Nephron (organoid): ENCODE measurements around the gene ACAP2.

Source experiments
- H3K27ac Mint-ChIP-seq, 3 experiments: 2 replicates each; pipeline ENCODE4 v1.8.0; 2020; ENCODE audit warnings: mixed read lengths in 3 of 3, mild to moderate bottlenecking in 2 of 3, moderate library complexity in 1 of 3
- H3K27me3 Mint-ChIP-seq: 2 replicates; pipeline ENCODE4 v1.8.0; 2021; ENCODE audit warnings: low read depth, mild to moderate bottlenecking, moderate library complexity, mixed read lengths
- H3K36me3 Mint-ChIP-seq: 2 replicates; pipeline ENCODE4 v1.8.0; 2020; ENCODE audit warnings: low read depth, mixed read lengths
- H3K4me1 Mint-ChIP-seq: 2 replicates; pipeline ENCODE4 v1.8.0; 2020; ENCODE audit warnings: mixed read lengths
- H3K4me3 Mint-ChIP-seq, 3 experiments: 2 replicates each; pipeline ENCODE4 v1.8.0; 2020; ENCODE audit warnings: mild to moderate bottlenecking in 3 of 3, mixed read lengths in 3 of 3, moderate library complexity in 2 of 3
- H3K9me3 Mint-ChIP-seq: 2 replicates; pipeline ENCODE4 v1.8.0; 2020; ENCODE audit warnings: mixed read lengths
- CTCF ChIP-seq, 3 experiments: fragments of 200-600 bp; sonication (generic); IDR thresholded peaks; one replicate each; pipeline ENCODE4 v1.5.0; 2021; ENCODE audit warnings: antibody characterized with exemption in 3 of 3; ENCODE audit not compliant: unreplicated experiment in 3 of 3

Gene ACAP2

DNA sequence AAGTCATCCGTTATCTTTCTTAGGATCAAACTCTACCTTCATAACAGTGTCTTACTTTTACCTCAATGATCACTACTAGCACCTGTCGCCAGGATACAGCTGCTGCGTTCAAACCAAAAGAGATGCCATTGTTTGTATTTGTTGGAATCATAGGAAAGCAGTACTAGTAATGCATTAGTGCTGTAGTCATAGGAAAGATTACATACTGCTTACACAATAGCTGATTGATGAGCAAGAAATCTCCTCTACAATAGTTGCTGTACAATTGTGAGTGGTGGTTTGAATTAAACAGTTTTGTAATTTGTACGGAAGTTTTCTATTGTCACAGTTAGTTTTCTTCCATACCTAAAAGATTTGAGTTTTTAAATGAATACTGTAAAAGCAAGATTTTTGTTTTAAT lies 21.4 kb downstream of the ACAP2 start:
- no peaks in the 10 kb centered on the region for H3K27me3 Mint-ChIP-seq
- no peak overlapping the region for H3K27ac Mint-ChIP-seq
- H3K36me3 Mint-ChIP-seq = no peaks in the 10 kb centered on the region
- no peaks in the 10 kb centered on the region for H3K4me1 Mint-ChIP-seq
- H3K4me3 Mint-ChIP-seq = no peak overlapping the region
- no peak for TF ChIP-seq CTCF (IDR thresholded peaks at IDR 0.05; ENCODE audit: unreplicated experiment in 3 of 3)
- no peaks in the 10 kb centered on the region for H3K9me3 Mint-ChIP-seq

- Mint-ChIP-seq H3K27ac (no peak overlapping the region), H3K9me3 (no peaks in the 10 kb centered on the region), H3K4me3 (no peak overlapping the region), H3K36me3 (no peaks in the 10 kb centered on the region), H3K4me1 (no peaks in the 10 kb centered on the region), H3K27me3 (no peaks in the 10 kb centered on the region)
- no peak for TF ChIP-seq CTCF (IDR thresholded peaks at IDR 0.05; ENCODE audit: unreplicated experiment in 3 of 3)
These were observed 26.0 kb downstream of the ACAP2 start for GRCh38 chr3:195416795-195417194.

DNA sequence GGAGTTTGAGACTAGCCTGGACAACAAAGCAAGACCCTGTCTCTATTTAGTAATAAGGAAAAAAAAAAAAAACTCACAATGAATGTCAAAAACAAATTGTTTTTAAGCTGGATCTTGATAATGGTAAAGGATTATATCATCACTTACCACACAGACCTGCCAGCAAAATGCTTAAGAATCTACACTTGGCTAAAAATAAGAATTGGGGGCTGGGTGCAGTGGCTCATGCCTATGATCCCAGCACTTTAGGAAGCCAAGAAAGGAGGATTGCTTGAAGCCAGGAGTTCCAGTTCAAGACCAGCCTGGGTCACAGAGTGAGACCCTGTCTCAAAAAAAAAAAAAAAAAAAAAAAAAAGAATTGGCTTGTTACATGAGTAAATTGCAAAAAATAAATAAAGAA lies 31.0 kb downstream of the ACAP2 start:
- Mint-ChIP-seq H3K27me3 (no peaks in the 10 kb centered on the region), H3K4me3 (no peak overlapping the region), H3K27ac (no peak overlapping the region), H3K4me1 (no peaks in the 10 kb centered on the region), H3K9me3 (peaks cover 9% of the 10 kb centered on the region), H3K36me3 (peaks cover 31% of the 10 kb centered on the region)
- TF ChIP-seq CTCF (IDR thresholded peaks at IDR 0.05; ENCODE audit: unreplicated experiment in 3 of 3) = no peak

DNA sequence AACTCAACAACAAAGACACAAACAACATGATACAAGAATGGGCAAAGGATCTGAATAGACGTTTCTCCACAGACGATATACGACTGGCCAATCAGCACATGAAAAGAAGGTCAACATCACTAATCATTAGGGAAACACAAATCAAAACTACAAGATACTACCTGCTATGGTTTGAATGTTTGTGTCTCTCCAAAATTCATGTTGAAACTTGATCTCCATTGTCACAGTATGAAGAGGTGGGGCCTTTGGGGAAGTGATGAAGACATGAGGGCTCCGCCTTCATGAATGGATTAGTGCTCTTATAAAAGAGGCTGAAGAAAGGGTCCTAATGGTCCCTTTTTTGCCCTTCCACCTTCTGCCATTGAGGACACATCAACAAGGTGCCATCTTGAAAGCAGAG lies 32.3 kb downstream of the ACAP2 start:
- Mint-ChIP-seq H3K4me3 (no peak overlapping the region), H3K36me3 (peaks cover 39% of the 10 kb centered on the region), H3K27ac (no peak overlapping the region), H3K27me3 (no peaks in the 10 kb centered on the region), H3K9me3 (peaks cover 13% of the 10 kb centered on the region), H3K4me1 (no peaks in the 10 kb centered on the region)
- no peak for TF ChIP-seq CTCF (IDR thresholded peaks at IDR 0.05; ENCODE audit: unreplicated experiment in 3 of 3)

GRCh38 chr3:195407531-195408409 lies 35.0 kb downstream of the ACAP2 start:
- Mint-ChIP-seq H3K27ac (no peak overlapping the region), H3K9me3 (peaks cover 13% of the 10 kb centered on the region), H3K4me3 (no peak overlapping the region), H3K4me1 (no peaks in the 10 kb centered on the region), H3K27me3 (no peaks in the 10 kb centered on the region), H3K36me3 (peaks cover 39% of the 10 kb centered on the region)
- TF ChIP-seq CTCF (IDR thresholded peaks at IDR 0.05; ENCODE audit: unreplicated experiment in 3 of 3) = no peak

- no peaks in the 10 kb centered on the region for H3K27me3 Mint-ChIP-seq
- H3K4me1 Mint-ChIP-seq = no peaks in the 10 kb centered on the region
- peaks cover 13% of the 10 kb centered on the region for H3K9me3 Mint-ChIP-seq
- no peak for TF ChIP-seq CTCF (IDR thresholded peaks at IDR 0.05; ENCODE audit: unreplicated experiment in 3 of 3)
- peaks cover 33% of the 10 kb centered on the region for H3K36me3 Mint-ChIP-seq
- H3K4me3 Mint-ChIP-seq = no peak overlapping the region
- H3K27ac Mint-ChIP-seq = no peak overlapping the region
These were observed 37.2 kb downstream of the ACAP2 start for GRCh38 chr3:195405651-195406050.
